ENCODE results near the gene ATP2A3.
A peak's percentile ranks its signal among the peaks of the same experiment; 100 is the strongest.

The ATP2A3 gene

DNA sequence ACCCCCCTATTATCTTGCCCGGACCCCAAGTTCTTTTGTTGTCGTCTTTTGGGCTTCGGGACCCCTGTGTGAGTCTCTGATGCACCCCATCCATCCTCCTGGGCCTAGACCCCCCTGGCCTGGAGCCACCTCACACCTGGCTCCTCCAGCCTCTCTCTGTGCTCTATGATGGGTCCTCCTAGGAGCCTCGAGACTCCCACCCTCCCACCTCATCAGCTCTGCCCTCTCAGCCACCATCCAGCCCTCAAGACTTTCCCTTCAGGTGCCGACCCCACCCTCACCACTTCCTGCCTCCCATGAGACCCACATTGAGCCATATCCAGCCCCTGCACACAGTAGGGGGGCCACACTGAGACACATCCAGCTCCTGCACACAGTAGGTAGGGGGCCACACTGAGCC is 8.7 kb upstream of the ATP2A3 start:
- no peak for DNase-seq (ENCODE audit: low spot score)

DNA sequence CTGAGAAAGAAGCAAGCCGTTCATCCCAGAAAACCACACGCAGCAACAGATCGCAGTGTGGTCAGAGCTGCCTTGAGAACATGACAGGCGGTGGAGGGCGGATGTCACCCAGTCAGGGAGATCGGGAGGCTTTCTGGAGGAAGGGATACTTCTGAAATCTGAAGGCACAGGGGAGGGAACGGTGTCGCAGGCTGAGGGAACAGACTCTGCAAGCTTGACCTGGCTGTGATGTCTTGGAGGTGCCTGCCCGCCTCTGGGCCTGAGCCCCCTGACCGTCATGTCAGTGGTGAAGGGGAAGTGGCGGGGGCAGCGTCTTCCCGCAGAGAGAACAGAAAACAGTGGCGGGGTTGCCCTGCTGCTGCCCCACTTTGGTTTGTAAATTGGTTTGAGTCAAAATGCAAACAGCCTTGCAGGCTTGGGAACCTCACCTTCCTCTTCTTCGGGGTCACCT is 8.1 kb upstream of the ATP2A3 start:
- no peak for DNase-seq (ENCODE audit: low spot score)

DNA sequence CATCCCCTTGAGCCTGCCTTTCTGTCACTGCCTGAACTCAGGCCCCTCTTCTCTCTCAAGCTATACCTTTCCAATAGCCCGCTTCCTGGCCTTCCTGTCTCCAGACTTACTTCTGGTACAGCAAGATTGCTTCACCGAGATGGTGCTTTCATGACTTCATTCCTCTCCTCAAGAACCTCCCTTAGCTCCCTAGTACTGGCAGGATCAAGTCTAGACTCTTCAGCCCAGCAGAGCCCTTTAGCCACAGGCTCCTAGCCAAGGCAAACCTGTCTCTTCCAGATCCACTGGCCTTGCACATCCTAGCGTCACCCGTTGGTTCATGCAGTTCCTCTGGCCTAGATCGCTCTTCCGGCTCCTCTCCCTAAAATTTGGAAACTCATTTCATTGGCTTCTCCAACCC is 6.4 kb upstream of the ATP2A3 start:
- DNase-seq (ENCODE audit: low spot score) = no peak

GRCh38 chr17:3969963-3970362 is 5.7 kb upstream of the ATP2A3 start:
- DNase-seq (ENCODE audit: low spot score) = no peak

- no peak for DNase-seq (ENCODE audit: low spot score)
Measured at GRCh38 chr17:3968886-3969524, 4.8 kb upstream of the ATP2A3 start.

DNA sequence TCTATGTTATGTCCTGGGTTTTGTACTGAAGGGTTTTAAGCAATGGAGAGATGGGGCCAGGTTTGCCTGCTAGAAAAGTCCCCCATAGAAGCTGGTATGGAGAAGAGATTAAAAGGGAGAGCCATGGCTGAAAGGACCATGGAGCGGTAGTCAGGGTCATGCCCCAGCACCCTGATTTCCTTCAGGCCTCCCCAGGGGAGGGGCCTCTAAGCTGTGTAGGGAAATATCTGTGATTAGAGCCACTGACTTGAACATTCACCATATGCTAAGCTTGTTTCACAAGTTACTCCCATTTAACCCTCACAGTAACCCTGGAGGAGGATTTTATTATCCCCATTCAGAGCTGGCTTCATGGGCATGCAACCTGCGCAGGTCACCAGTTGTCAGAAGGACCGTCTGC is 3.8 kb upstream of the ATP2A3 start:
- no peak for DNase-seq (ENCODE audit: low spot score)

- no peak for DNase-seq (ENCODE audit: low spot score)
Measured at GRCh38 chr17:3966720-3967363, 2.6 kb upstream of the ATP2A3 start.

GRCh38 chr17:3965118-3965800 is 1.0 kb upstream of the ATP2A3 start:
- DNase-seq (ENCODE audit: low spot score) = peak; percentile 39

GRCh38 chr17:3963237-3964201 is 718 bp downstream of the ATP2A3 start:
- no peak for DNase-seq (ENCODE audit: low spot score)

DNA sequence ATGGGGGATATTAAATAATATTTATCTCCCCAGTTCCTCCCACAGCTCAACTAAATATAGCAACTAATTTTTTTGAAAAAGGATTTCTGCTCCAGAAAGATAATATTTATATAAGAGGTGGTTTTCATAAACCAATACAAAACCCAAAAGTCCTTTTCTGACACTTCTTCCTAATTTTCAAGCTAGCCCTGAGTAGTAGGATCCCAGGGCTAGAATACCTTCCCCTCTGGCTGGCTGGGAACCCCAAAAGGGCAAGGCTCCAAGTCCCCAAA is 1.3 kb downstream of the ATP2A3 start:
- DNase-seq (ENCODE audit: low spot score) = no peak

DNA sequence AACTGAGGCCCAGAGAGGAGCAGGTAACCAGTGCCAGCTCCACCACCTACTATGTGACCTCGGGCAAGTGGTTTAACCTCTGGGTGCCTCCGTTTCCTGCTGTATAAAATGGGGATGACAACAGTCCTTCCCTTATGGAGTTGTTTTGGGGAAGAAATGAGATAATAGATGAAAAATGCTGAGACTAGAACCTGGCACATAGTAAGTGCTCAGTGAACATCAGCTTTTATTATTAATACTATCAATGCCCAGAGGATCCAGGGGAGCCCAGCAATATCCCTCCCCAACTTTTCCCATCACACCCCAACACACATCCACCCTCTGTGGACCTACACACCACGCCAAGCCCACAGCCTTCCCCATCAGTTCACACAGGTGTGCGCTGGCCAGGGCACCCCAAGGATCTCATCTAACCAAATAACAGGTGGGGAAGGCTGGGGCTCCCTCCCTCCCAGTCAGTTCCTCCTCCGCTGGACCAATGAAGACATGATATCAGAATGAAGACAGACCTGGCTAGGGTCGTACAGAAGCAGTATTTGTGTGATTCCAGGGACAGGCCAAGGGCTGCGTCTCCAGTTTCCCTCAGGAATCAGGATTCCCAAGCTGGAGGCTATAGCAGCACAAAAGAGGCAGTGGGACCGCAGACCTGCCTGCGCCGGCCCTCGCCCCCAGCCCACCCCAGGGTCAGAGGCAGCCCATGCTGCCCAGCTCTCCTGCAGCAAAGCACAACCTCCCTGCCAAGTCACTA is 1.8 kb downstream of the ATP2A3 start:
- DNase-seq (ENCODE audit: low spot score) = no peak

DNA sequence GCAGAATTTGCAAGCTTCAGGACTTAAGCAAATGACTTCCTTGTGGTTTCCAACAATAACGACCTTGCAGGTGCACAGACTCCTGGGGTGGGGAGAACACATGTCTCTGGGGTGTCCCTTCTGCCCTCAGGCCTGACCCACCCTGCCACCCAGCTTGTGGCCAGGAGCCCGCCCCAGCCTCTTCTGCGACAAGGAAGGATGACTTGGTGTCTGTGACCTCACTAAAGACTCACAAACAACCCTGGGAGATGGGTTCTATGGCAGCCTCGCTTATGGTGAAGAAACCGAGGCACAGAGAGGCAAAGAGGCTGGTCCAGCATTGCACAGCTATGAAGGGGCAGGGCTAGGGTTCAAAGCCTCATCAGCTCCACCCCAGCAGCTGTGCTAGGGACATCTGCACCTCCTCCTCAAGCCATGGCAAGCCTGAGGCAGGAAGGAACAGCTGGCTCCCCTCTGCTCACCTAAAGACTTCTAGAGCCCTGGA is 2.6 kb downstream of the ATP2A3 start:
- no peak for DNase-seq (ENCODE audit: low spot score)

GRCh38 chr17:3960764-3961163 is 3.5 kb downstream of the ATP2A3 start:
- no peak for DNase-seq (ENCODE audit: low spot score)

DNA sequence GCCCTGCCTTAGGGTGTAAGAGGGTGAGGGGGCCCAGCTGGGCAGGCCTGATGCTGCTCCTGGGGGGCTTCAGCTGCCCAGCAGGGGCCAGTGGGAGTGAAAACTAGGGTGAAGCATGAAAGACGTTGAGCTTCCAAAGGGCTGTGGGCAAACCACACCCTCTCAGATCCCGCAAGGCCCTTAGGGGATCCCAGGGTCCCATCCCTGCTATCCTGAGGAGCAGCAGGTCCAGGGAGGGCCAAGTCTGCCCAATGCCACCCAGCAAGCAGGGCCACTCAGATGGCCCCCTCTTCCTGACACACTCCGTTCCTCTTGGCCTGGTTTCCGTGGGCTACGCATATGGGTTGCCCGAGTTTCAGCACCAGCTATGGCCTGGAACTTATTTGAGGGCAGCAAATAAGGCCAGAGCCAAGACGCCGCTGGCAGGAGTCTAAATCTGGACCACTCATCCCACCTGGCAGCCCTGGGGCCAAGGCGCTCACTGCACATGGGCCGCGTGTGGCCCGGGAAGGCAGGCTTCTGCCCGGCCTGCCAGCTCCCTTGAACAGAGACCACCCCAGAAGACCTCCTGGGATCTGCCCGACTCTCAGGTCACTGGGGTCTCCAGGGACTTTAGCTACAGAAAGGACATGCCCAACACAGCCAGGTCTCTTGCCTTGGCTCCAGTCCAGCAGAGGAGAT is 4.2 kb downstream of the ATP2A3 start:
- no peak for DNase-seq (ENCODE audit: low spot score)

DNA sequence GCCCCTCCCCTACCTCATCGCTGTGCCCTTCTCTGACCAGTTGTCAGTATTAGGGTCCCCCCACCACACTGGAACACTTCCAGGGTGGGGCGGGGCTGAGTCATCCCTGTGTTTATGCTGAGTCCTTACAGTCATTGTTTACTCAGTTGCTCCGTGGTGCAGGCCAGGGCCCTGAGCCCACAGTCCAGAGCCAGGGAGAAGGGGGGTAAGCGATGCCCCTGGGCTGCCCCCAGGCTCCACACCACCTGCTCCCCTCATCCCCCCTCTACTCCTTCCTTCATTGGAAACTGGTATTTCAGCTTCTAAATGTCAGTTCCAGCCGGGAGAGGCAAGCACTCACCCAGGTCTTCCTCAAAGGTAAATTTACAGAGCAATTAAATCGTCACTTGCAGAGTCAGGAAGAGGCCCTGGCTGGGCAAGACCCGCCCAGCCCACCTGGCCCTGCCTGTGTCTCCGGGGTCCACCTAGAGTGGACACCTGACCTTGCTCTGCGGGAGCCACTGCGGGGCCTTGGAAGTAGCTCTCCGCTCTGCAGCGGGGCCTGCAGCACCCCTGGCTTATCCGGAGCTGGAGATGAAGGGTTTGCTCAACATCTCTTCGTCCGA is 4.8 kb downstream of the ATP2A3 start:
- no peak for DNase-seq (ENCODE audit: low spot score)

GRCh38 chr17:3957735-3958599 is 6.3 kb downstream of the ATP2A3 start:
- DNase-seq (ENCODE audit: low spot score) = no peak

DNA sequence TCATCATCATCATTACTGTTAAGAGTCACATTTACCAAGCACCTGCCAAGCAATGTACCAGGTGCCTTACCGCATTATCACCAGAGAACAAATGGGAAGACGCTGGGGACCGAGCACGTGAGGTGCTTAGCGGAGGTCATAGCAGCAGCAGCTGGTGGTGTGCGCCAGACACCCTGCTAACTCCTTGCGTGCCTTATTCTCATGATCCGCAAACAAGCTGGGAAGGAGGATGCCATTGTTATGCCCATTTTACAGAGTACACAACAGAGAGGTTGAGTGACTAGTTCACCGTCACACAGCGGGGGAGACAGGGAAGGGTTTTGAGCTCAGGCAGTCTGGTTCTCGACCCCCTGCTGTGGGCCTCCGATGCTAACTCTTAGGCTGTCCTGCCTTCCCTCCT is 7.3 kb downstream of the ATP2A3 start:
- no peak for DNase-seq (ENCODE audit: low spot score)

DNA sequence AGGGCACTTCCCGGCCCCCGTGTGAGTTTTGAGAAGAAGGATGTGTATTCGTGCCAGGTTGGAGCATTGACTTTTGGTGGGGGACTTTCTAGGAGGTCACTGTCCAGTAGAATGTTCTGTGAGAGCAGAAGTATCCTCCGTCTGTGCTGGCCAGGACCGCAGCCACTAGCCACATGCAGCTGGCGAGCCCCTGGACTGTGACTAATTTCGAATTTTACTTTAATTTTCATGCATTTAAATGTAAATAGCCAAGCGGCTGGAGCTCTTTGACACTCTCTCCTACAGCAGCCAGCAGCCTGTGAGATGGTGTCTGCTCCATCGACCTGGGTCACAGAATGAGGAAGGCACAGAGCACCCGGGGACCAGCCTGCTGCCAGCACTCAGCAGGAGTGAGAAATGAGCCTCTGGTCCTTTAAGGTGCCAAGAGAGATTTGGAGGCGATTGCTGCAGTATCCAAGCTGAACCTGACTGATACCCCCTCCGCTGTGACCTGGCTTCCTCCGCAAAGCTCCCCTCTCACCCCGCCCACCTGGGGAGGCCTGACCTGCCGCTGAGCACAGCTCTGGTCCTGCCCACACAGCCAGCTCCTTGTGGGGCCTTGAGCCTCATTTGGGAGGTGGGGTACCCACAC is 7.8 kb downstream of the ATP2A3 start:
- DNase-seq (ENCODE audit: low spot score) = no peak

- no peak for DNase-seq (ENCODE audit: low spot score)
Measured at GRCh38 chr17:3955673-3955988, 8.6 kb downstream of the ATP2A3 start.
